DOHH2 (cell line): ENCODE results near the gene MTR.

ENCODE experiments used
- EZH2phosphoT487 ChIP-seq: fragments of 200-600 bp; sonication (generic); IDR thresholded peaks from 2 replicates; pipeline ENCODE4 v1.6.1; 2017; ENCODE audit warnings: borderline replicate concordance, mild to moderate bottlenecking, antibody characterized with exemption, low read length, moderate library complexity, mixed read lengths
- TF ChIP-seq, protein P1 (sequence below): fragments of 200-600 bp; sonication (generic); IDR thresholded peaks from one replicate; pipeline ENCODE4 v1.5.1; 2014; ENCODE audit warnings: antibody characterized with exemption, mild to moderate bottlenecking, low read depth, low read length; ENCODE audit not compliant: poor library complexity, severe bottlenecking

DNA sequence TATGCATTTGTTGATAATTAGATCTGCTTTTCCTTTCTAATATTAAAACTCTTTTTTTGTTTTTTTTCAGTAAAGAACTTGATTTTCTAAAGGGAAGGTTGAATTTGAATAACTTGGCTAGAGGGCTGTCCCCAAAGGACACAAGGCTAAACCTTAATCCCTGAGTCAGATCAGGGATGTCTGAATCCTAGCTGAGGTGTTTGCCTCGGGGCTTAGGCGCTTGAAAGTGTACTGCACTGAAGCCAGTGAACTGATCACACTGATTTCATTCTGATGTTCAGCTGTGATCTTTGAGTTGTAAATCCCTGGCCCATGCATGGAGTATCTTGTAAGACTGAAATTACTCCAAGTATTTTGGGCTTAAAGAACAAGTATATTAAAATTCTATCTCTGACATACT, 42.8 kb downstream of the MTR start:
- TF ChIP-seq, protein P1, sequence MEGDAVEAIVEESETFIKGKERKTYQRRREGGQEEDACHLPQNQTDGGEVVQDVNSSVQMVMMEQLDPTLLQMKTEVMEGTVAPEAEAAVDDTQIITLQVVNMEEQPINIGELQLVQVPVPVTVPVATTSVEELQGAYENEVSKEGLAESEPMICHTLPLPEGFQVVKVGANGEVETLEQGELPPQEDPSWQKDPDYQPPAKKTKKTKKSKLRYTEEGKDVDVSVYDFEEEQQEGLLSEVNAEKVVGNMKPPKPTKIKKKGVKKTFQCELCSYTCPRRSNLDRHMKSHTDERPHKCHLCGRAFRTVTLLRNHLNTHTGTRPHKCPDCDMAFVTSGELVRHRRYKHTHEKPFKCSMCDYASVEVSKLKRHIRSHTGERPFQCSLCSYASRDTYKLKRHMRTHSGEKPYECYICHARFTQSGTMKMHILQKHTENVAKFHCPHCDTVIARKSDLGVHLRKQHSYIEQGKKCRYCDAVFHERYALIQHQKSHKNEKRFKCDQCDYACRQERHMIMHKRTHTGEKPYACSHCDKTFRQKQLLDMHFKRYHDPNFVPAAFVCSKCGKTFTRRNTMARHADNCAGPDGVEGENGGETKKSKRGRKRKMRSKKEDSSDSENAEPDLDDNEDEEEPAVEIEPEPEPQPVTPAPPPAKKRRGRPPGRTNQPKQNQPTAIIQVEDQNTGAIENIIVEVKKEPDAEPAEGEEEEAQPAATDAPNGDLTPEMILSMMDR = no peak
- TF ChIP-seq EZH2phosphoT487 = no peak
